H7 (cell line): Measurements from ENCODE around the gene PIBF1. TPM values are rescaled to one million over a fixed set of nuclear protein-coding genes. Genes with fewer than 3 reads are reported as not detected.
"Not testable (repeated sequence)": the region's sequence is repeated elsewhere in the genome, so short reads cannot be mapped to it uniquely, and the experiment has no call there.

Source experiments
- DNase-seq: peaks from one replicate; pipeline ENCODE4 v3.0.0; 2012
- H3K27me3 ChIP-seq: 2 replicates; pipeline ENCODE4 v1.6.0; 2011; ENCODE audit warnings: mild to moderate bottlenecking, low read length; ENCODE audit not compliant: control insufficient read depth, insufficient read depth
- H3K36me3 ChIP-seq: replicated peaks from 2 replicates; pipeline ENCODE4 v1.5.1; 2011; ENCODE audit warnings: low read length; ENCODE audit not compliant: control insufficient read depth, insufficient read depth
- H3K4me3 ChIP-seq: 2 replicates; pipeline ENCODE4 v1.5.1; 2011; ENCODE audit warnings: low read depth, mild to moderate bottlenecking, control low read depth, low read length, moderate library complexity; ENCODE audit not compliant: insufficient read depth
- total RNA-seq: library from RNA; depleted of rRNA; stranded (reverse); fragments of >200 nt; shearing (Covaris generic); gene quantifications from 2 replicates; pipeline ENCODE4 v1.2.3, GENCODE V29; 2014

The PIBF1 gene
- total RNA-seq, 1 experiment from 2014 or later, result 5.9 TPM

DNA sequence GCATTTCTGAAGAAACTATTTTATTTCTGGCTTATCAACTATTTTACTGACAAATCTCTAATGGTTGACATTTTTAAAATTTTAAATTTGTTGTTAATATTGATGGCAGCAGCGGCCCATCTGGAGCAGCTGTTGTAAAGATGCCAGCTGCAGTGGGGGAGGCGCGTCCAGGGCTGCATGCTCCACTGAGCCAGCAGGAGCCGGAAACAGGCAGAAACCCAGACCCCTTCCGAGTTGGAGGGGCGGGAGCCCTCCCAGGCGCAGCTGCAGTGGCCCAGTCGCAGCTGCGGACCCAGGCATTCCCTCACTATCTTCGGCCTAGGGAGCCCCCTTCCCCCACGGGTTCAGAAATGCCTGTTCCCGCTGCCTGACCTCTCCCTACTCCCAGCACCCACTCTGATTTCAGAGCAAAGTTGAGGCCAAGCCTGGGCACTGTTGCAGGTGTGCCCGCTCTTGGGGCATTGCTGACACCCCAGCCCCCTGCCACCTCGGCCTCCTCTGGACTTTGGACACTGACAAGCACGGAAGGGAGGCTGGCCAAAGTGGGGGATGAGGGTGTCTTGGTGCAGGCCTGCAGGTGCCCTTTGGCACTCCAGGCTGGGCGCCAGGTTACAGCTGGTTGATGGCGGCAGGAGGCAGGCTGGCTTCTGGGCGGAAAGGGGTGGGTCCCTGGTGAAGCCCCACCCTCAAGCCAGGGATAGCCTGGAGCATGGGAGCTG lies 69.2 kb downstream of the PIBF1 start:
- peak; percentile 38 for DNase-seq
- Histone ChIP-seq H3K4me3 (no peak overlapping the region), H3K27me3 (no peaks in the 10 kb centered on the region), H3K36me3 (no peaks in the 10 kb centered on the region; the same call in 1 of the 2 replicates)

DNA sequence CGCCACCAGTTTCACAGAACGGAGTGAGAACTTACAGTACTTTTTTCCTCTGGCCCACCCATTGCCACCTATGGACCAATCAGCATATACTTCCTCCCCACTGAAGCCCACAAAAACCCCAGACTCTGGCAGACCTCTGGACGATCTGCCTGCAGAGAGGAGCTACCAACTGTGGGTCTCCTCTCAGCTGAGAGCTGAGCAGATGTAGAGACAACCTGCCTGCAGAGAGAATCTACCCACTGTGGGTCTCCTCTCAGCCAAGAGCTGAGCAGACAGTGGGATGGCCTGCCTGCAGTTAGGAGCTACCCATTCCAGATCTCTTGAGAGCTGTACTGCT lies 69.7 kb downstream of the PIBF1 start:
- H3K4me3 ChIP-seq, result no peak overlapping the region
- DNase-seq, result no peak
- H3K36me3 ChIP-seq, result no peaks in the 10 kb centered on the region; the same call in 1 of the 2 replicates
- H3K27me3 ChIP-seq, result no peaks in the 10 kb centered on the region

DNA sequence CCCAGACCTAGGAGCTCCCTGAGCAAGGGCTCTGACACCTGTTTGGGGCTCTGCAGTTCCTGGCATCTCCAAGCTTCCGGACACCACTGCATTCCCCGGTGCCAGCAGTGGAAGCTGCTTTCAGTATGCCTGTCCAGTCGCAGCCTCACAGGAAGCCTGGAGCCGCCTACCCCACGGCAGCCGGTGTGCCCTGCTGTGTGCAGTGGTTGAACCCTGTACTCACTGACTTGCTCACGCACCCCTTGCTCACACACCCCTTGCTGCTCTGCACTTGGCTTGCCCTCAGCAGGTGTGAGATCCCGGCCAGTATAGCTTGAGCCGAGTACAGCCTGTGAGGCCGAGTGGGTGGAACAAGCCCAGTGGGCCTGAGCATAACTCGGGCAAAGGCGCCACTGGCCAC lies 70.3 kb downstream of the PIBF1 start:
- no peak for DNase-seq
- Histone ChIP-seq H3K4me3 (no peak overlapping the region), H3K36me3 (no peaks in the 10 kb centered on the region; the same call in 1 of the 2 replicates), H3K27me3 (no peaks in the 10 kb centered on the region)

DNA sequence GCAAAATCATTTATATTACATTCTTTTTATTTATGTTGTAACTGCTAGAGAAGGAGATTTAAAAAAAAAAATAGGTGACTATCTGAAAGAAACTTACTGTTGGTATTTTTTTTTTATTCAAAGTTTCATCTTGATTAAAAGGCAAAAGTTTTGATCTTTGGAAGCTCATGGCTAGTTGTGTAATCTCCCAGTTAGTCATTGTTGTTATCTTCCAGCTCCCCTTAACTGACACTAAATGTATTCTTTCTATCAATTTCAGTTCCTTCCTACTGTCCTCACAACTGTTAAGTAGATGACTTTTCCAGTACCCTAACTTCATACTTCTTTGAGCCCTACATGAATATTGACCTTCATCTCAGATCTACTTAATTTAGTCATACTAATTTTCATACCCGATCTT lies 71.1 kb downstream of the PIBF1 start:
- H3K4me3 ChIP-seq, result no peak overlapping the region
- DNase-seq, result no peak
- no peaks in the 10 kb centered on the region; the same call in 1 of the 2 replicates for H3K36me3 ChIP-seq
- H3K27me3 ChIP-seq, result no peaks in the 10 kb centered on the region

DNA sequence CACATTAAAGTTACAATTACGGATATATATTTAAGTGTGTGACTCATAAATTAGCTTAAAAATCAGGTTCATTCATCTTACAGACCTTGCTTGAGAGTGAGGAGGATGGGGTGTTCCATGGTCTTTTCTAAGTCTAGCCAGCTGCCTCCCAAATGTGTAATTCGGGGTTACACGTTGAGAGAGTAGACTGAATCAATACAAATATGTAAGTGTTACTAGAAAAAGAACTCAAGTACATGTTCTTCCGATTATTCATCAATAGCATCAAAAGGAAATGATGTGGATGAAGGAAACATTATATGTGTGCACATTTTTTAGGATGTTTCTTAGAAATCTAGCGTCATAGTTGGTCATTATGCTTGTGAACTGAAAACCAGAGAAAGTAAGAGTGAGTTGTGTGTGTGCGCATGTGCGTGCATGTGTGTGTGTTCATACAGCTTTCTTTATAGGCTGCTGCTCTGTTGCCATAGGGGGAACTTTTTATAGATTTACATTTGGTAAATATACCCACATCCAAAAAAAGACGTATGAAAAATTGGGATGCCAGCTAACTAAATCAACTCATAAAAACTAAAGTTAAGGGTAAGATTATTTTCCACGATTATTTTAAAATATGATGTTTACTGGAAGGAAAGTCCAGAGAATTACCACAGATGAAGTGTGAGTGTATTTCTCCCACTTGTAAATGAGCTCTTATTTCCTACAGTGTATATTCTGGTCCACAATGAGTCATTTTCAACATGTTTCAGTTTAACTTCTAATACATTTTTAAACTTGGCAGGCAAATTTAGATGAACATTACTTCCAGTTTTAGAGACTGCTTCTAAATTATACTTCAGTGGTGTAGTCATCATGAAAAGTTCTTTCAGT lies 82.4 kb downstream of the PIBF1 start:
- no peaks in the 10 kb centered on the region for H3K36me3 ChIP-seq
- no peaks in the 10 kb centered on the region for H3K27me3 ChIP-seq
- no peak for DNase-seq
- no peak overlapping the region for H3K4me3 ChIP-seq

DNA sequence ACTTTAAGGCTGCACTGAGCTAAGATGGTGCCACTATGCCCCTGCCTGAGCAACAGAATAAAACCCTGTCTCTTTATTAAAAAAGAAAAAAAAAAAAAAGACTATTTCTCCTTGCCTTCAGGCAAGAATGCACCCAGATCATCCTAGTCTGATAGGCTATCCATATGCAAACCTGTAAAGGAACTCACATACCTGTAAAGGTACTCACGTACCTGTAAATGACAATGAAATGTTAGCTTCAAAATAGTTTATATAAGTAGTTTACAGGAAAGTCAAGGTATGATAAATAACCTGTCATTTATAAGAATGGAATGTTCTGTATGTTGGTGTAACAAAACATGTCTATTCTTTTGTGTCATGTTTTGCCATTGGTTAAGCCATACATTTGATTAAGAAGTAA lies 86.3 kb downstream of the PIBF1 start:
- H3K27me3 ChIP-seq, result no peaks in the 10 kb centered on the region
- no peak for DNase-seq
- H3K4me3 ChIP-seq, result no peak overlapping the region
- H3K36me3 ChIP-seq, result no peaks in the 10 kb centered on the region

DNA sequence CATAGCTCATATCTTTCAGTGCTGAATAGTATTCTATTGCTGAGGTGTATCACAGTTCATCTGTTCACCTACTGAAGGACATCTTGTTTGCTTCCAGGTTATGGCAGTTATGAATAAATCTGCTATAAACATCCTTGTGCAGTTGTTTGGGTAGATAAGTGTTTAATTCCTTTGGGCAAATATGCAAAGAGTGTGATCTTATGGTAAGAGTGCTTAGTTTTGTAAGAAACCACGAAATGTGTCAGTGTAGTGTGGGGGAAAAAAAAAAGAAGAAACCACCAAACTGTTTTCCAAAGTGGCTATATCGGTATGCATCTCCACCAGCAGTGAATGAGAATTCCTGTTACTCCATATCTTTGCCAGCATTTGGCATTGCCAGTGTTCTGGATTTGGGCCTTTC lies 93.3 kb downstream of the PIBF1 start:
- Histone ChIP-seq H3K4me3 (no peak overlapping the region), H3K27me3 (no peaks in the 10 kb centered on the region), H3K36me3 (no peaks in the 10 kb centered on the region)
- DNase-seq, result no peak

DNA sequence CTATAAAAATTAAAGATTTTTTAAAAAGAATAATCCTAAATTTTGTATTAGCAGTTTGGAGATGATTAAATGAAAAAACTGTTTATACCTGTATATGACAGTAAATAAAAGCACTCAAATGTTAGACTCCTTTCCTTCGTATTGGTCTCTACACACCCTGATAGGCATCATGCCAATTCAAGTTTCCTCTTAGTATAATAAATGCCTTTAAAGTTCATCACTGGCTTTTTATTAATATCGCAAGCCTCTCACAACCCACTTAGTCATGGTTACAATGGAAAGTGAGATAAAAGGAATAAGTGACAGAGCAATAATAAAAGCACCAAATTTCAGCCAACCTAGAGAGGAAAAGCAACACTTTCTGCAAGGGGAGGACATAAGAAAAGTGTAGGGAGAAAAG lies 102.2 kb downstream of the PIBF1 start:
- no peaks in the 10 kb centered on the region for H3K27me3 ChIP-seq

DNA sequence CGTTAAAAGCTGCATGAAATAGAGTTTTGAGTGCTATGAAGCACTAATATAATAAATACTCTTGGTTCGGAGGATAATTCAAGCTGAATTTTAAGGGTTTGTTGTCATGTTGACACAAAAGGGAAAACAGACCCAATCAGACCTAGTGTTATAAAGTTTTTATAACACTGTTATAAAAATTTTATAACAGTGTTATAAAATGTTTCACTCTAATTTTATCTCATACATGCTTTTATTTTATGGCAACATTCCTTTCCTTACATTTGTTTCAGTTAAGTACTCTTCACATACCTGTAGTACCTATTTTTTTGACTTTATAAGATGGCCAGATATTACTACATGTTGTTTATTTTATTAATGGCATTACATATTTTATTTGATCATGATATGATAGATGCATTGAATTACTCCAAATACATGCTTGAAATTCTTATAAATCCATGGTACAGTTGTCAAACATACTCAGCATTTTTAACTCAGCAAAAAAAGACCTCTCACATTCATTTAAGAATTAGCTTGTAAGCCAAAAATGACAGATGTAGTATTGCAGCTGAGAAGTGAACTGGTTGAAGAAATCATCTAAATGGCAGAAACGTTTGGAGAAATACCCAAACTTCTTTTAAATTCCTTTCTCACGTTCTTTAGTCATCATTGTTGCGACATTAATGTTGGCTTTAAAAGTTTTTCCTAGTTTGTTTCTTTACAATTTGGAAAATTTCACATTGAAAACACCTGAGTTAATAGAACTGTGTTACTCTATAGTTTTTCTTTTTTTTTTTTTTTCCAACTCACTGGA lies 104.5 kb downstream of the PIBF1 start:
- H3K4me3 ChIP-seq, result no peak overlapping the region
- H3K36me3 ChIP-seq, result no peaks in the 10 kb centered on the region
- no peak for DNase-seq
- H3K27me3 ChIP-seq, result no peaks in the 10 kb centered on the region

More for the DNA sequence above, 102.2 kb downstream of the PIBF1 start:
- no peak for DNase-seq
- H3K36me3 ChIP-seq, result no peaks in the 10 kb centered on the region
- no peak overlapping the region for H3K4me3 ChIP-seq

DNA sequence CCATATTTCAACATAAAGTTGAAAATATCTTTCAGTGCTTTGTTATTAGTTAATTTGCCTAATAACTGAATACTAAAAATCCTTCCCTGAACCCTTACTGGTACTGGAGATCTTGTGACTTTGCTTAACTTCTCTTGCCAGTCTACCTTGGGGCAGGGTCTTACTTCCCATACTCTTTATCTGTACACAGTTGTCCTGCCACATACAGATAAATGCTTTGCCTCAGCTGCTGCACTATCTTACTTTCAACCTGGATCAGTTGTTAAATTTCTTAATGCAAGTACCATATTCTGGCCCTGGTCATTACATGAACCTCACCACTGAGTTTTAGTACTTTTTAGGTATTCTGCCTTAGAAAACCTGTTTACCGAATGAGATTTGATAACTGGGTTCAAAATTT lies 107.6 kb downstream of the PIBF1 start:
- Histone ChIP-seq H3K27me3 (no peaks in the 10 kb centered on the region), H3K4me3 (no peak overlapping the region), H3K36me3 (no peaks in the 10 kb centered on the region)
- DNase-seq, result no peak

DNA sequence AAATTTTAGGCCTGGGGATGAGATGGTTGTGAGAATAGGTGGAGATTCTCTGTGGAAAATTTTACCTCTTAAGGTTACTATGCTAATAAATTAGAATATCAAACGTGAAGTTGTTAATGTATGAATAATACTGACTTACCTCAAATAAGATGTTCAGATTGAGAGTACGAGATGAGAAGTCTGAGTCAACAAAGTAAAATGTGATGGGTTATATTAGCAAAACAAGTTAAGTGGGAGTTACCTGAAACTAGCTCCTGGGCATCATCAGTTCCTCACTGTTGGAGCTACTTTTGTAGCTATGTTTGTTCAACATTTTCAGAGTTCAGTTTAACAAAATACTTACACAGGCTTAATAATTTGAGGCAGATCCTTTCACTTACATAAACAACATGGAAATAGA lies 108.6 kb downstream of the PIBF1 start:
- H3K36me3 ChIP-seq, result no peaks in the 10 kb centered on the region
- DNase-seq, result no peak
- H3K4me3 ChIP-seq, result no peak overlapping the region
- H3K27me3 ChIP-seq, result no peaks in the 10 kb centered on the region

DNA sequence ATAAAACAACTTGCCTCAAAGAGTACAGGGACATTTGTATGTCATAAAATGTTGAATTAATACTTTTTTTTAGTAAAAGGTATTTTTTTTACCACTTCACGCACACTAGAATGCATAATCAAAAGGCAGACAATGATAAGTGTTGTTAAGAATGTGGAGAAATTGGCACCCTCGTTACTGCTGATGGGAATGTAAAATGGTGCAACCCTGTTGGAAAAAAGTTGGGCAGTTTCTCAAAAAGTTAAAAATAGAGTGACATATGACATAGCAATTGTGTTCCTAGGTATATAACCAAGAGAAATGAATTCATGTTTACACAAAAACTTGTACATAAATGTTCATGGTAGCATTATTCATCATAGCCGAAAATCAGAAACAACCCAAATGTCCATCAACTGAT lies 109.5 kb downstream of the PIBF1 start:
- Histone ChIP-seq H3K36me3 (peaks cover 1% of the 10 kb centered on the region; the same call in 1 of the 2 replicates), H3K4me3 (no peak overlapping the region), H3K27me3 (no peaks in the 10 kb centered on the region)
- DNase-seq, result no peak

DNA sequence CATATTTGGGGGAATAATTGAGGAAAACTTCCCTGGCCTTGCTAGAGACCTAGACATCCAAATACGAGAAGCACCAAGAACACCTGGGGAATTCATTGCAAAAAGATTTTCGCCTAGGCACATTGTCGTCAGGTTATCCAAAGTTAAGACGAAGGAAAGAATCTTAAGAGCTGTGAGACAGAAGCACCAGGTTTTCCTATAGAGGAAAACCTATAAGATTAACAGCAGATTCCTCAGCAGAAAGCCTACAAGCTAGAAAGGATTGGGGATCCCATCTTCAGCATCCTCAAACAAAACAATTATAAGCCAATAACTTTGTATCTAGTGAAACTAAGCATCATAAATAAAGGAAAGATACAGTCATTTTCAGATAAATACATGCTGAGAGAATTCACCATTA lies 114.9 kb downstream of the PIBF1 start:
- peaks cover 1% of the 10 kb centered on the region; the same call in 1 of the 2 replicates for H3K36me3 ChIP-seq

DNA sequence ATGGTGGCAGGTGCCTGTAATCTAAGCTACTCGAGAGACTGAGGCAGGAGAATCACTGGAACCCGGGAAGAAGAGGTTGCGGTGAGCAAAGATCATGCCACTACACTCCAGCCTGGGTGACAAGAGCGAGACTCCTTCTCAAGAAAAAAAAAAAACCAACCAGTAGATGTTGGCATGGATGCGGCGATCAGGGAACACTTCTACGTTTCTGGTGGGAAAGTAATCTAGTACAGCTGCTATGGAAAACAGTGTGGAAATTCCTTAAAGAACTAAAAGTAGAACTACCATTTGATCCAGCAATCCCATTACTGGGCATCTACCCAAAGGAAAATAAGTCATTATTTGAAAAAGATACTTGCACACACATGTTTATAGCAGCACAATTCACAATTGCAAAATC lies 119.6 kb downstream of the PIBF1 start:
- not testable (repeated sequence) for H3K4me3 ChIP-seq, DNase-seq, H3K36me3 ChIP-seq, H3K27me3 ChIP-seq

More for the DNA sequence above, 114.9 kb downstream of the PIBF1 start:
- Histone ChIP-seq H3K27me3 (no peaks in the 10 kb centered on the region), H3K4me3 (no peak overlapping the region)
- no peak for DNase-seq
